Activated T-cell treated with anti-CD3 and anti-CD28 coated beads, Interleukin-2, amount 50 U/mL, for 72 hours (primary cell): ENCODE measurements around the gene ALDH1A2. TPM values are rescaled to one million over a fixed set of nuclear protein-coding genes. Genes with fewer than 3 reads are reported as not detected.

Experiments
- ATAC-seq, 2 donors: fragments of 150-1000 bp; cut with Tn5 transposase; replicated peaks in 1 of 2; 2 replicates each; pipeline ENCODE4 v1.10.0; 2021; ENCODE audit warnings: moderate library complexity in 2 of 2, mild to moderate bottlenecking in 1 of 2
- DNase-seq, 2 donors: peaks; one replicate each; pipeline ENCODE4 v3.0.0; 2021 to 2022; ENCODE audit warnings: mixed read lengths in 1 of 2
- H3K27ac Mint-ChIP-seq: one replicate; pipeline ENCODE4 v1.8.0; 2022; ENCODE audit warnings: mild to moderate bottlenecking, moderate library complexity, mixed read lengths
- H3K27me3 Mint-ChIP-seq: one replicate; pipeline ENCODE4 v1.8.0; 2022; ENCODE audit warnings: low read depth, mixed read lengths
- H3K36me3 Mint-ChIP-seq, 2 donors: one replicate each; pipeline ENCODE4 v1.8.0; 2022; ENCODE audit warnings: mixed read lengths in 2 of 2, mild to moderate bottlenecking in 1 of 2; ENCODE audit not compliant: insufficient read depth in 2 of 2
- H3K4me1 Mint-ChIP-seq: one replicate; pipeline ENCODE4 v1.8.0; 2022; ENCODE audit warnings: low read depth, mixed read lengths
- H3K4me3 Mint-ChIP-seq, 2 donors: one replicate each; pipeline ENCODE4 v1.8.0; 2022; ENCODE audit warnings: mild to moderate bottlenecking in 2 of 2, mixed read lengths in 2 of 2, moderate library complexity in 2 of 2
- H3K9me3 Mint-ChIP-seq, 2 donors: one replicate each; pipeline ENCODE4 v1.8.0; 2022; ENCODE audit warnings: mixed read lengths in 2 of 2
- total RNA-seq, 2 donors: library from RNA; stranded (reverse); gene quantifications; one replicate each; pipeline ENCODE4 v1.2.3, GENCODE V29; 2022

ALDH1A2 gene
- total RNA-seq, 2 donors from 2014 or later: 0.56 to 2.6 TPM

- Mint-ChIP-seq H3K4me3 (no peak overlapping the region), H3K9me3 (no peaks in the 10 kb centered on the region), H3K4me1 (no peaks in the 10 kb centered on the region), H3K27ac (no peak overlapping the region), H3K27me3 (peaks cover 31% of the 10 kb centered on the region), H3K36me3 (no peaks in the 10 kb centered on the region)
- DNase-seq (no peak), ATAC-seq (no peak)
These were observed 115.0 kb downstream of the ALDH1A2 start for GRCh38 chr15:57950381-57950946.

- no peaks in the 10 kb centered on the region for H3K4me1 Mint-ChIP-seq
- no peak overlapping the region for H3K27ac Mint-ChIP-seq
- H3K36me3 Mint-ChIP-seq: no peaks in the 10 kb centered on the region
- no peak for ATAC-seq
- no peaks in the 10 kb centered on the region for H3K9me3 Mint-ChIP-seq
- peaks cover 31% of the 10 kb centered on the region for H3K27me3 Mint-ChIP-seq
- no peak overlapping the region for H3K4me3 Mint-ChIP-seq
- no peak for DNase-seq
These were observed 116.1 kb downstream of the ALDH1A2 start for GRCh38 chr15:57949374-57949943.

- H3K27ac Mint-ChIP-seq: no peak overlapping the region
- H3K4me3 Mint-ChIP-seq: no peak overlapping the region
- ATAC-seq: no peak
- no peaks in the 10 kb centered on the region for H3K9me3 Mint-ChIP-seq
- H3K4me1 Mint-ChIP-seq: no peaks in the 10 kb centered on the region
- no peak for DNase-seq
- H3K27me3 Mint-ChIP-seq: peaks cover 28% of the 10 kb centered on the region
- H3K36me3 Mint-ChIP-seq: no peaks in the 10 kb centered on the region
These were observed 116.9 kb downstream of the ALDH1A2 start for GRCh38 chr15:57948351-57949289.

GRCh38 chr15:57947781-57948180 is 117.7 kb downstream of the ALDH1A2 start:
- no peak for DNase-seq
- H3K36me3 Mint-ChIP-seq: no peaks in the 10 kb centered on the region
- peaks cover 27% of the 10 kb centered on the region for H3K27me3 Mint-ChIP-seq
- no peak overlapping the region for H3K4me3 Mint-ChIP-seq
- H3K27ac Mint-ChIP-seq: no peak overlapping the region
- H3K4me1 Mint-ChIP-seq: no peaks in the 10 kb centered on the region
- no peaks in the 10 kb centered on the region for H3K9me3 Mint-ChIP-seq
- ATAC-seq: no peak

GRCh38 chr15:57947282-57947681 is 118.2 kb downstream of the ALDH1A2 start:
- Mint-ChIP-seq H3K27ac (no peak overlapping the region), H3K4me3 (no peak overlapping the region), H3K9me3 (no peaks in the 10 kb centered on the region)

GRCh38 chr15:57946491-57947048 is 118.9 kb downstream of the ALDH1A2 start:
- Mint-ChIP-seq H3K36me3 (no peaks in the 10 kb centered on the region), H3K27me3 (peaks cover 23% of the 10 kb centered on the region), H3K4me3 (no peak overlapping the region), H3K27ac (no peak overlapping the region), H3K9me3 (no peaks in the 10 kb centered on the region), H3K4me1 (no peaks in the 10 kb centered on the region)
- no peak for DNase-seq
- no peak for ATAC-seq

More at GRCh38 chr15:57947282-57947681, 118.2 kb downstream of the ALDH1A2 start:
- Mint-ChIP-seq H3K36me3 (no peaks in the 10 kb centered on the region), H3K27me3 (peaks cover 30% of the 10 kb centered on the region), H3K4me1 (no peaks in the 10 kb centered on the region)
- ATAC-seq (no peak), DNase-seq (no peak)

GRCh38 chr15:57945616-57946015 is 119.9 kb downstream of the ALDH1A2 start:
- Mint-ChIP-seq H3K4me1 (no peaks in the 10 kb centered on the region), H3K27ac (no peak overlapping the region), H3K9me3 (no peaks in the 10 kb centered on the region), H3K36me3 (no peaks in the 10 kb centered on the region), H3K27me3 (peaks cover 18% of the 10 kb centered on the region), H3K4me3 (no peak overlapping the region)
- DNase-seq: no peak
- ATAC-seq: no peak

- no peak overlapping the region for H3K4me3 Mint-ChIP-seq
These were observed 121.6 kb downstream of the ALDH1A2 start for GRCh38 chr15:57943754-57944420.

GRCh38 chr15:57943171-57943570 is 122.3 kb downstream of the ALDH1A2 start:
- Mint-ChIP-seq H3K9me3 (peaks cover 0 to 2% of the 10 kb centered on the region in 2 donors), H3K36me3 (no peaks in the 10 kb centered on the region), H3K4me1 (no peaks in the 10 kb centered on the region), H3K4me3 (no peak overlapping the region), H3K27me3 (peaks cover 19% of the 10 kb centered on the region), H3K27ac (no peak overlapping the region)
- ATAC-seq: no peak
- no peak for DNase-seq

More at GRCh38 chr15:57943754-57944420, 121.6 kb downstream of the ALDH1A2 start:
- Mint-ChIP-seq H3K4me1 (no peaks in the 10 kb centered on the region), H3K27ac (no peak overlapping the region), H3K9me3 (peaks cover 0 to 2% of the 10 kb centered on the region in 2 donors), H3K36me3 (no peaks in the 10 kb centered on the region), H3K27me3 (peaks cover 23% of the 10 kb centered on the region)
- ATAC-seq (no peak), DNase-seq (no peak)

GRCh38 chr15:57941816-57942215 is 123.7 kb downstream of the ALDH1A2 start:
- DNase-seq: no peak
- no peak for ATAC-seq
- Mint-ChIP-seq H3K4me3 (no peak overlapping the region), H3K27ac (no peak overlapping the region), H3K9me3 (peaks cover 0 to 2% of the 10 kb centered on the region in 2 donors), H3K27me3 (peaks cover 27% of the 10 kb centered on the region), H3K36me3 (no peaks in the 10 kb centered on the region), H3K4me1 (no peaks in the 10 kb centered on the region)

GRCh38 chr15:57932348-57932747 is 133.2 kb downstream of the ALDH1A2 start:
- no peak for DNase-seq
- Mint-ChIP-seq H3K4me3 (no peak overlapping the region), H3K36me3 (no peaks in the 10 kb centered on the region), H3K4me1 (no peaks in the 10 kb centered on the region), H3K27me3 (peaks cover 29% of the 10 kb centered on the region), H3K27ac (no peak overlapping the region), H3K9me3 (no peaks in the 10 kb centered on the region)
- ATAC-seq: no peak

GRCh38 chr15:57931570-57931969 is 133.9 kb downstream of the ALDH1A2 start:
- DNase-seq (no peak), ATAC-seq (no peak)
- Mint-ChIP-seq H3K36me3 (no peaks in the 10 kb centered on the region), H3K9me3 (no peaks in the 10 kb centered on the region), H3K4me1 (no peaks in the 10 kb centered on the region), H3K27me3 (peaks cover 21% of the 10 kb centered on the region), H3K4me3 (no peak overlapping the region), H3K27ac (no peak overlapping the region)
